HepG2 (cell line): ENCODE results near the gene PROX1. TPM values are rescaled to one million over a fixed set of nuclear protein-coding genes. Genes with fewer than 3 reads are reported as not detected.

Source experiments
- AGO2 ChIP-seq: fragments of 200-400 bp; formaldehyde crosslinking; optimal IDR thresholded peaks from 2 replicates; pipeline ENCODE3; 2017; ENCODE audit warnings: mild to moderate bottlenecking, low read depth, low read length, moderate library complexity
- AHR ChIP-seq: IDR thresholded peaks from 2 replicates; pipeline ENCODE4 v1.6.1; 2018; ENCODE audit warnings: missing genetic modification reagents, missing compliant biosample characterization
- ASH2L ChIP-seq: fragments of 300-600, 200-600 bp; sonication (generic); IDR thresholded peaks from 2 replicates; pipeline ENCODE4 v1.7.0; 2017; ENCODE audit warnings: low read depth, mild to moderate bottlenecking, moderate library complexity, mixed read lengths, low read length; ENCODE audit not compliant: insufficient read length
- ETV6 ChIP-seq: sonication (generic); formaldehyde crosslinking; conservative IDR thresholded peaks from 2 replicates; pipeline ENCODE4 v1.4.0; 2020; ENCODE audit warnings: missing genetic modification reagents
- FOSL1 ChIP-seq: sonication (generic); formaldehyde crosslinking; IDR thresholded peaks from 2 replicates; pipeline ENCODE4 v1.9.0; 2021; ENCODE audit warnings: missing genetic modification reagents, borderline replicate concordance
- HMG20A ChIP-seq: IDR thresholded peaks from 2 replicates; pipeline ENCODE4 v1.6.1; 2016; ENCODE audit warnings: borderline replicate concordance
- IKZF4 ChIP-seq: sonication (generic); formaldehyde crosslinking; IDR thresholded peaks from 2 replicates; pipeline ENCODE4 v1.5.1; 2020; ENCODE audit warnings: borderline replicate concordance, mild to moderate bottlenecking, low read depth, missing genetic modification reagents; ENCODE audit errors: not compliant biosample characterization
- MXD3 ChIP-seq: IDR thresholded peaks from 2 replicates; pipeline ENCODE4 v1.6.1; 2016; ENCODE audit warnings: mild to moderate bottlenecking, missing biosample characterization, missing genetic modification reagents
- NR1H2 ChIP-seq: sonication (generic); formaldehyde crosslinking; IDR thresholded peaks from 2 replicates; pipeline ENCODE4 v1.8.1; 2022; ENCODE audit warnings: low read depth, missing genetic modification reagents, borderline replicate concordance
- NR2F6 ChIP-seq, 2 experiments: IDR thresholded peaks; 2 replicates each; pipeline ENCODE4 v1.6.1; 2016; ENCODE audit warnings: antibody characterized with exemption in 1 of 2, mild to moderate bottlenecking in 1 of 2
- SOX6 ChIP-seq, 2 experiments: fragments of 450-650 bp in 1 of 2; sonication (generic) in 1 of 2; formaldehyde crosslinking in 1 of 2; IDR thresholded peaks; 2 replicates each; pipeline versions ENCODE4 v1.4.0 to v1.6.1; 2017 to 2020; ENCODE audit warnings: antibody characterized with exemption in 1 of 2, mild to moderate bottlenecking in 1 of 2, missing genetic modification reagents in 1 of 2
- YEATS2 ChIP-seq: sonication (generic); formaldehyde crosslinking; IDR thresholded peaks from 2 replicates; pipeline ENCODE4 v1.4.0; 2020; ENCODE audit warnings: missing genetic modification reagents, borderline replicate concordance
- ZFP36L1 ChIP-seq: sonication (generic); formaldehyde crosslinking; IDR thresholded peaks from 2 replicates; pipeline ENCODE4 v1.8.0; 2022; ENCODE audit warnings: mild to moderate bottlenecking, missing genetic modification reagents, moderate library complexity
- ZFP62 ChIP-seq: sonication (generic); formaldehyde crosslinking; IDR thresholded peaks from 2 replicates; pipeline ENCODE4 v1.4.0; 2020; ENCODE audit warnings: missing genetic modification reagents
- ZFP90 ChIP-seq: sonication (generic); formaldehyde crosslinking; IDR thresholded peaks from 2 replicates; pipeline ENCODE4 v1.8.0; 2022; ENCODE audit warnings: missing genetic modification reagents, mild to moderate bottlenecking, inconsistent platforms, borderline replicate concordance
- ZNF264 ChIP-seq: sonication (generic); formaldehyde crosslinking; IDR thresholded peaks from 2 replicates; pipeline ENCODE4 v1.4.0; 2020; ENCODE audit warnings: missing genetic modification reagents
- ZNF34 ChIP-seq: sonication (generic); formaldehyde crosslinking; IDR thresholded peaks from 2 replicates; pipeline ENCODE4 v1.4.0; 2020; ENCODE audit warnings: mild to moderate bottlenecking, missing genetic modification reagents, borderline replicate concordance
- ZNF660 ChIP-seq: sonication (generic); formaldehyde crosslinking; IDR thresholded peaks from 2 replicates; pipeline ENCODE4 v1.5.1; 2020; ENCODE audit warnings: mild to moderate bottlenecking, low read depth, missing genetic modification reagents, borderline replicate concordance
- ZSCAN21 ChIP-seq: sonication (generic); formaldehyde crosslinking; IDR thresholded peaks from 2 replicates; pipeline ENCODE4 v1.8.0; 2022; ENCODE audit warnings: mild to moderate bottlenecking, missing genetic modification reagents, moderate library complexity, borderline replicate concordance
- polyA plus RNA-seq, 8 experiments: library from polyadenylated mRNA; depleted of rRNA in 3 of 8; stranded (reverse) in 7 of 8; unstranded in 1 of 8; fragments of >200 nt; fragmentation: Illumina TruSeq in 4 of 8; extraction: Trizol in 4 of 8; gene quantifications; 2 replicates each; pipeline versions ENCODE4 v1.2.1 to v1.2.3, GENCODE V29; 2011 to 2016; ENCODE audit warnings: low read depth in 4 of 8, missing spikeins in 1 of 8, mixed read lengths in 1 of 8; ENCODE audit not compliant: insufficient read depth in 1 of 8
- total RNA-seq, 5 experiments: library from RNA; depleted of rRNA; stranded (reverse); fragments of >200 nt; fragmentation: Illumina TruSeq; extraction: Trizol; gene quantifications; 2 replicates each; pipeline ENCODE4 v1.2.3, GENCODE V29; 2016; ENCODE audit warnings: low read depth in 1 of 5
- TF ChIP-seq, protein P1 (sequence below): sonication (generic); formaldehyde crosslinking; IDR thresholded peaks from 2 replicates; pipeline ENCODE4 v1.8.0; 2022; ENCODE audit warnings: missing genetic modification reagents, mild to moderate bottlenecking, moderate library complexity, borderline replicate concordance
- TF ChIP-seq, protein P2 (sequence below): sonication (generic); formaldehyde crosslinking; IDR thresholded peaks from 2 replicates; pipeline ENCODE4 v1.4.0; 2020; ENCODE audit warnings: mild to moderate bottlenecking, low read depth, missing genetic modification reagents
- TF ChIP-seq, protein P3 (sequence below): sonication (generic); formaldehyde crosslinking; conservative IDR thresholded peaks from 2 replicates; pipeline ENCODE4 v1.5.0; 2020; ENCODE audit warnings: missing genetic modification reagents

The PROX1 gene
- total and polyA plus RNA-seq, 2 of the 13 experiments (the other 11 are each of a cell fraction or from before 2014, with no cell fraction given) = 12.3 to 30.2 TPM

DNA sequence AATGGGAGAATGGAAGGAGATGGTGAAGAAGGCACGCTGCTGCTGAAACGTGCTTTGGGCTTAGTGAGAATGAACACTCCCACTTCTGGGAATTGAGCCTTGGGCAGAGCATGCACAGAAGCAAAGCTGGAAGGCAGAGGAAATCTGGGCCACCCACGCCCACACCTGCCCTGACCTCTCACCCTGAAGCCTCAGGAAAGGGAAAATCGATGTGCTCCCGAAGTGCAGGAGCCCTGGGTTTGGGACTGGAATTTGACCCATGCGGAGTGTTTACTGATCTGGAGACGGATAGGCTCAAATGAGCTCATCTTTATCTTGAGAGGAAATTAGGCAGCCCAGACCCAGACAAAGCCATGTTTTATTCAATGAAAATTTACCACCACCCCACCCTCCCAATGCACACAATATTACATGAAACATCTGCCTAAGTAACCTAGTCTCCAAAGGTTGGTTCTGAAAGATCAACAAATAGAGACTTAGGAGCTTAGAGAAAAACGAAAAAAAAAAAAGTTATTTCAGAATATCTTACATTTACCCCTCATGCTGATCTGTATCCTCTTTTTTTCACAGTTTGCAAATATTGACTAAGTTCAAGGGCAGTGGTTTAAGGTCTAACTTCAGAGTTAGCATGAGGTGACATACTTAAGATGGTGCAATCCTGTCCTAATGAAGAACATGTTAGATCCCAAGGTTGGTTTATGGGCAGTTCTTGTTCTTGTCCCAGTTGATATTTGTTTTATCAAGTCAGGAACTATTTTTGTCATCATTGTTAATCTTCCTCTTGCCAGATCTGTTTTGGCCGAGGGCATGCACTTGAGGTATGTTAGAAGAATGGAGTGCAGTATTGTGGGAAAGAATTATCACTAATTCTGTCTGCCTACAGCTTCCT is 63.0 kb downstream of the PROX1 start (continued):
- TF ChIP-seq IKZF4 (no peak), ZSCAN21 (CRISPR knock-in tag) (0 out of 2 replicates have a peak, but pooled peaks have one; percentile 71), YEATS2 (CRISPR knock-in tag) (no peak), MXD3 (CRISPR knock-in tag) (peak; percentile 72; the same call in 1 of the 2 replicates), ZFP36L1 (CRISPR knock-in tag) (no peak), ASH2L (peak; percentile 97), ZFP62 (0 out of 2 replicates have a peak, but pooled peaks have one; percentile 27), AHR (CRISPR knock-in tag) (peak; percentile 61; the same call in 1 of the 2 replicates), ZNF660 (CRISPR knock-in tag) (no peak), HMG20A (CRISPR knock-in tag) (peak; percentile 95), ZNF264 (CRISPR knock-in tag) (peak; percentile 92; the same call in 1 of the 2 replicates), SOX6 (IDR thresholded peaks at IDR 0.05) (no peak), SOX6 (CRISPR knock-in tag; IDR thresholded peaks at IDR 0.05) (peak; percentile 95), FOSL1 (CRISPR knock-in tag) (peak; percentile 54; the same call in 1 of the 2 replicates), ETV6 (CRISPR knock-in tag) (peak; percentile 62), ZFP90 (CRISPR knock-in tag) (peak; percentile 89), AGO2 (no peak), NR2F6 (IDR thresholded peaks at IDR 0.05) (peak; percentile 99), NR2F6 (CRISPR knock-in tag; IDR thresholded peaks at IDR 0.05) (peak; percentile 99), ZNF34 (no peak), NR1H2 (CRISPR knock-in tag) (no peak)
- TF ChIP-seq, protein P1, sequence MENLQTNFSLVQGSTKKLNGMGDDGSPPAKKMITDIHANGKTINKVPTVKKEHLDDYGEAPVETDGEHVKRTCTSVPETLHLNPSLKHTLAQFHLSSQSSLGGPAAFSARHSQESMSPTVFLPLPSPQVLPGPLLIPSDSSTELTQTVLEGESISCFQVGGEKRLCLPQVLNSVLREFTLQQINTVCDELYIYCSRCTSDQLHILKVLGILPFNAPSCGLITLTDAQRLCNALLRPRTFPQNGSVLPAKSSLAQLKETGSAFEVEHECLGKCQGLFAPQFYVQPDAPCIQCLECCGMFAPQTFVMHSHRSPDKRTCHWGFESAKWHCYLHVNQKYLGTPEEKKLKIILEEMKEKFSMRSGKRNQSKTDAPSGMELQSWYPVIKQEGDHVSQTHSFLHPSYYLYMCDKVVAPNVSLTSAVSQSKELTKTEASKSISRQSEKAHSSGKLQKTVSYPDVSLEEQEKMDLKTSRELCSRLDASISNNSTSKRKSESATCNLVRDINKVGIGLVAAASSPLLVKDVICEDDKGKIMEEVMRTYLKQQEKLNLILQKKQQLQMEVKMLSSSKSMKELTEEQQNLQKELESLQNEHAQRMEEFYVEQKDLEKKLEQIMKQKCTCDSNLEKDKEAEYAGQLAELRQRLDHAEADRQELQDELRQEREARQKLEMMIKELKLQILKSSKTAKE = peak; percentile 92
- TF ChIP-seq, protein P2, sequence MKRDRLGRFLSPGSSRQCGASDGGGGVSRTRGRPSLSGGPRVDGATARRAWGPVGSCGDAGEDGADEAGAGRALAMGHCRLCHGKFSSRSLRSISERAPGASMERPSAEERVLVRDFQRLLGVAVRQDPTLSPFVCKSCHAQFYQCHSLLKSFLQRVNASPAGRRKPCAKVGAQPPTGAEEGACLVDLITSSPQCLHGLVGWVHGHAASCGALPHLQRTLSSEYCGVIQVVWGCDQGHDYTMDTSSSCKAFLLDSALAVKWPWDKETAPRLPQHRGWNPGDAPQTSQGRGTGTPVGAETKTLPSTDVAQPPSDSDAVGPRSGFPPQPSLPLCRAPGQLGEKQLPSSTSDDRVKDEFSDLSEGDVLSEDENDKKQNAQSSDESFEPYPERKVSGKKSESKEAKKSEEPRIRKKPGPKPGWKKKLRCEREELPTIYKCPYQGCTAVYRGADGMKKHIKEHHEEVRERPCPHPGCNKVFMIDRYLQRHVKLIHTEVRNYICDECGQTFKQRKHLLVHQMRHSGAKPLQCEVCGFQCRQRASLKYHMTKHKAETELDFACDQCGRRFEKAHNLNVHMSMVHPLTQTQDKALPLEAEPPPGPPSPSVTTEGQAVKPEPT (CRISPR knock-in tag) = peak; percentile 83; the same call in 1 of the 2 replicates
- TF ChIP-seq, protein P3, sequence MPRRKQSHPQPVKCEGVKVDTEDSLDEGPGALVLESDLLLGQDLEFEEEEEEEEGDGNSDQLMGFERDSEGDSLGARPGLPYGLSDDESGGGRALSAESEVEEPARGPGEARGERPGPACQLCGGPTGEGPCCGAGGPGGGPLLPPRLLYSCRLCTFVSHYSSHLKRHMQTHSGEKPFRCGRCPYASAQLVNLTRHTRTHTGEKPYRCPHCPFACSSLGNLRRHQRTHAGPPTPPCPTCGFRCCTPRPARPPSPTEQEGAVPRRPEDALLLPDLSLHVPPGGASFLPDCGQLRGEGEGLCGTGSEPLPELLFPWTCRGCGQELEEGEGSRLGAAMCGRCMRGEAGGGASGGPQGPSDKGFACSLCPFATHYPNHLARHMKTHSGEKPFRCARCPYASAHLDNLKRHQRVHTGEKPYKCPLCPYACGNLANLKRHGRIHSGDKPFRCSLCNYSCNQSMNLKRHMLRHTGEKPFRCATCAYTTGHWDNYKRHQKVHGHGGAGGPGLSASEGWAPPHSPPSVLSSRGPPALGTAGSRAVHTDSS (CRISPR knock-in tag) = no peak
